GM11168 (cell line): ENCODE data around the gene CLK2.
"Not testable (repeated sequence)": the region's sequence is repeated elsewhere in the genome, so short reads cannot be mapped to it uniquely, and the experiment has no call there.

ENCODE experiments used
- in situ Hi-C: fragments of 300-500 bp; cut with MboI; formaldehyde crosslinking; loops from one replicate; pipeline ENCODE4 v1.12.0; 2022; ENCODE audit warnings: low sequenced_read_pairs; ENCODE audit not compliant: unreplicated experiment

Gene CLK2

DNA sequence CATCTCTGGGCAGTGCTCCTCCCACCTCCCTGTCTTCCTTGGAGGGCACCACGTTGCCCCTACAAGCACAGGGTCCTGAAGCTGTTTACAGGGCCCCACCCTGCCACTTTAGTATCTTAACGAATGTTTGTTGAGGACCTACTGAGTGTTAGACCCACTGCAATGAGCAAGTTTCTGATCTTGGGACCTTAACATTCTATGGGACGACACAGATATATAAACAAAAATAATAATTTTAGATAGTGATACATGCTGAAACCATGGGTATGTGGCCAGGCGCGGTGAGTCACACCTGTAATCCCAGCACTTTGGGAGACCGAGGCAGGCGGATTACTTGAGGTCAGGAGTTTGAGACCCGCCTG, 28.2 kb downstream of the CLK2 start:
- in situ Hi-C loops, result no loop called here

DNA sequence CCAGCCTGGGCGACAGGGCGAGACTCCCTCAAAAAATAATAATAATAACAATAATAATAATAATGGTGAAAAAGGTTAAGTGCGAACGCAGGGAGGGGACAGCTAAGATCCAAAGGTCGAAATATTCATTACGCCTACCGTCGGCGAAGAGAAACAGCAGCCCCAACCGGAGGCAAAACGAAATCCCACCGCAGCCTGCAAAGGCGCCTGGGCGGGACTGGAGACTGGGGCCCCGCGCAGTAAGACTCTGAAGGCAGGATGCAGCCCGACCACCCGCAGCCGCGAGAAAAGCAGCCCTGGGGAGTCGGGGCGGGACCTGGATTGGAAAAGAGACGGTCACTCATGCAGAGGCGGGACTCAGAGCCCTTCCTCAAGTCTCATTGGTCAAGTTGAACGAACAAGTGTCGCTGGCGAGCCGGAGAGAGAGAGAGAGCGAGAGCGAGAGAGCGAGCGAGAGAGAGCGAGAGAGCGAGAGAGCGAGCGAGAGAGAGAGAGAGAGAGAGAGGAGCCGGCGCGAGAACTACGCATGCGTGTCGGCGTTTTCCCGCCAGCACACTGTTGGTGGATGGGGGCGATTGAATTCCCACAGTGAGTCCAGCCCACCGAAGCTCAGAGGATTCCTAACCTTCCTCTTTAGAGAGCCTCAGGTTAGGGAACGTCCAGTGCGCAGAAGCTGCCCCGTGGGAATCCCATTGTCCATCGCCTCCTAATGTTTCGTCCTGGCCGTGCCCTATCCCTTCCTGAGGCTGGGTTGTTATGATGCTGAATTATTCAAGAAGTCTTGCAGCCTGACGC, 28.7 kb downstream of the CLK2 start:
- in situ Hi-C loops, result no loop called here

DNA sequence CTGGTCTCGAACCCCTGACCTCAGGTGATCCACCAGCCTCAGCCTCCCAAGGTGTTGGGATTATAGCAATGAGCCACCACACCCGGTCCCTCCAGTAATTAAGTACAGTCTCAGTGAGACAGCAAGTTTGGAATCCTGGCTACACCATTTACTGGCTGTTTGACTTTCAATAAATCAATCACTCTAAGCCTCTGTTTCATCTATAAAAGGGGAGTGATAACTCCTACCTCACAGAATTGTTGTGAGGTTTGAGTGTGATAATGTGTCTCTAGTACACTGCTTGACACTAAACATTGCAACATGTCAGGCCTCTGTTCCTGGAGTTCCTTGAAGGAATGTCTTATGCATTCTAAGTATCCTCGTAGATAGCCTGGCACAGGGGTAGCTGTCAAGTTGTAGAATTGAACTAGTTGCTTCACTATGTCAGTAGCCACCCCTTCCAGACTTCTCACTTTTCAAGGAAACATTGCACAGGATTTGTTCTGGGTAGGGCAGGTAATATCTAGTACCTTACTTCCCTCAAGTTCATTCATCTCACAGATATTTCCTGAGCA, 30.4 kb downstream of the CLK2 start:
- in situ Hi-C loops, result no loop called here

DNA sequence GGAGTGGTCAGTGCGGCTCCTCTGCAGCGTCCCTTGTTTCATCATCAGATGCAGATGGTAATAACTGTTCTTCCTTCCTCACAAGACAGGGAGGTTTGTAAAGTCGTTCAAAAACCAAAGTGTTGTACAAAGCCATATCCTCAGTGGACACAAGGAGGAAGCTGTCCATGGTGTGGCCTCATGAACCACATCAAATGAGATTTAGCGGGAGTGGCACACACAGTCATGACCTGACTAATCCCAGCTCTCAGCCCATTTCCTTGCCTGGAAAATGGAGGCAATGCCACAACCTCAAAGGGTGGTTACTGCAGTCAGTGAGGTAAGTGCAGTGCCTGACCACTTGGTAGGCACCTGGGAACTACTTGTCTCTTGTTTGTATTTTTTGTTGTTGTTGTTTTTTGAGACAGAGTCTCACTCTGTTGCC, 31.5 kb downstream of the CLK2 start:
- in situ Hi-C loops, result no loop called here

DNA sequence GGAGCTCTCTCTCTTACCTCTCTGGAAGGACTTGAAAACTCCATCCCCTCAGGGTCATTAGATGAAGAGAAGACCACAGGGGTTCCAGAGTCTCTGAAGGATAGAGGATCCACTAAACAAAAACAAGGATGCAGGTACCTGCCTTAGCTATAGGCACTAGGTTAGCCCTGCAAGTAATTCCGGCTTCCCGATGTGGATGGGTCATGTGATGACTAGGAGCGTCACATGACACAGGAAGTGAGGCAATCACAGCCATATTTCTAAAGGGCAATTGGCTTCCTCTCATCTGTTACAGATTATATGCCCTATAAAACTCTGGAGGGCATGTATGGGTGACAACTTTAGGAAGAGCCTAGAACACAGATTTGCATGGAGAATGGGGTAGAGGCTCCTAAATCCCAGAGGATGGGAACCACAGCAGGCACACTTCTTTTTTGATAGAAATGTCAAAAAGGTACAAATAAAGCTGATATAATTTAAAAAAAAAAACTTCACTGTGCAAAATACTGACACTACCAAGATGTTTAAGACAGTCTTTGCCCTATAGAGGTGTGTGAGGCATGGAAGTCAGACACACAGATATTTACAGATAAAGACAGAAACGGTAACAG, 32.1 kb downstream of the CLK2 start:
- in situ Hi-C loops, result no loop called here

DNA sequence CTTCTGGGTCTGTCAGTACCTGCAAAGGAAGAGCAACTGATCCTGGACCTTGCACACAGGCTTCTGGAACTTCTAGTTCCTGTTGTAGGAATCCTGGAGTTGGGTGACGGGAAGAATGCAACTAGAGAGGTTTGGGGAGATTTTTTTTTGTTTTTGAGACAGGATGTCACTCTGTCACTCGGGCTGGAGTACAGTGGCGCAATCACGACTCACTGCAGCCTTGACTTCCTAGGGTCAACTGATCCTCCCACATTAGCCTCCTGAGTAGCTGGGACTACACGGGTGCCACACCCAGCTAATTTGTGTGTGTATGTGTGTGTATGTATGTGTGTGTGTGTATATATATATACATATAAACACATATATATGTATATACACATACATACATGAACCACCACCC, 36.9 kb downstream of the CLK2 start:
- in situ Hi-C loops, result no loop called here

DNA sequence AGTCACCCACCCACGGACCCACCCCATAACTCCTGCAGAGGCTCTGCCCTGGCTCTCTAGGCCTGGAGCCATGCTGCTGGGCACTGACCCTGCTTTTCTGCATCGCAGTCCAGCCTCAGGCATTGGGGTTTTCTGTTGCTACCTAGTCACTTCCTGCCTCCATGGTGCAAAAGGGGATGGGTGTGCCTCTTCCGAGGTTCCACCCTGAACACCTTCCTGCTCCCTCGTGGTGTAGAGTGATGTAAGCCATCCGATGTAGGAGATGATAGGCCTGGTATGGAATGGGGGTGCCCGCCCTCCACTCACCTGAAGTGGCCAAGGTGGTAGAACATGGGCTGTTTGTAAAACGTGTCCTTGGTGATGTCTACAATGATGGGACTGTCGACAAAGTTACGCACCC, 37.9 kb downstream of the CLK2 start:
- in situ Hi-C loops, result not testable (repeated sequence)

DNA sequence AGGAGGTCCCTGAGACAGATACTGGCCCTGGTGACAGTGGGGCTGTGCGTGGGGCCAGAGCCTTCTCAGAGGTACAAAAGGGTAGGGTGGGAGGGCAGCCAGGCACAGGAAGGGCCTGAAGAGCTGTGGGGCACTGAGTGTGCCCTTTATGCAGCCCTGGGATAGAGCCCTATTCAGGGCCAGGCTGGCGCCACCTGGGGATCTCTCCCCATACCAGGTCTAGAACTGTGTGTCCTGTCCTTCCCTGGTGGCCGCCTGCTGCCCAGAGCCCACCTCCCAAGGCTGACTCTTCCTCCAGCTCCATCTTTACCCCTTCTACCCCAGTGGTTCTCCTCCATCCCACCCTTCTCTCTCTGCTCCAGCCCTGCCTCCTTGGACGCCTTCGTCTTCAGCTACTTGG, 39.8 kb downstream of the CLK2 start:
- in situ Hi-C loops, result not testable (repeated sequence)

DNA sequence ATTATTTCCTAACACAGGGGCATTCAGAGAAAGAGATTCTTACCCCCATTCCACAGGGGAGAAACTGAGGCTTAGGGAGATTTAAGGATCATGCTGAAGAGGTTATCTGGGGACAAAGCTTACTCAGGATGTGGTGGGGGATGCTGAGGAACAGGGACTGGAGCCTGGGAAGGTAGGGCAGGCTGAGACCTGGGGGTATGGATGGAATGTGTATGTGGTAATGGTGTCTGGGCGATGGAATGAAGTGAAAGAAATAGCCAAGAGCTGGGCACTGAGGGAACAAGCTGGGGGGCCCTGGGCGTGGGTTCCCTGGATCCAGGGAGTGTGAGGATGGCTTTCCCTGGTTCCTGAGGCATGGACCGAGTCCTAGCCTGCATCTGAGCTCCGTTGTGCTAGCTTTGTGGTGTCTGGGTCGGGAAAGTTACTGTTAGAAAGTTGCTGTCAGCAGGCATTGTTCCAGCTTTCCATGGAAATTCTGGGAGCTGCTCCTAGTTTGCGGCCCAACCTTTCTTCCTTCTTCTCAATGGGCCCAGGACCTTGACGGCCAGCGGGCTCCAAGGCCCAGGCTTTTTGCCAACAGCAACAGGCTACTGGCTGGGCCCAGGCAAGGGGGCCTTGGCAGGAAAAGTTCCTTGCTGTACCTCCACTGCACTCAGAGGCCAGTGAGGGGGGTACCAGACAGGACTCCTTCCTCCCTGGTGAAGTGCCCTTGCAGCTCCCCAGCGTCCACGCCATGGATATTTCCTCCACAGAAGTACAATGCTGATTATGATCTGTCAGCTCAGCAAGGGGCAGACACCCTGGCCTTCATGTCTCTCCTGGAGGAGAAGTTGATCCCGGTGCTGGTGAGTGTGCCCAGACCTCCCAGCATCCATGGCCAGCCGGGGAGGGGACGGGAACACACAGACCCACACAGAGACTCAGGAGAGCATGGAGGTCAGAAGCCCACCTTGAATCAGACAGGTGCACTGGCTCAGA, 41.0 kb downstream of the CLK2 start:
- in situ Hi-C loops, result not testable (repeated sequence)

DNA sequence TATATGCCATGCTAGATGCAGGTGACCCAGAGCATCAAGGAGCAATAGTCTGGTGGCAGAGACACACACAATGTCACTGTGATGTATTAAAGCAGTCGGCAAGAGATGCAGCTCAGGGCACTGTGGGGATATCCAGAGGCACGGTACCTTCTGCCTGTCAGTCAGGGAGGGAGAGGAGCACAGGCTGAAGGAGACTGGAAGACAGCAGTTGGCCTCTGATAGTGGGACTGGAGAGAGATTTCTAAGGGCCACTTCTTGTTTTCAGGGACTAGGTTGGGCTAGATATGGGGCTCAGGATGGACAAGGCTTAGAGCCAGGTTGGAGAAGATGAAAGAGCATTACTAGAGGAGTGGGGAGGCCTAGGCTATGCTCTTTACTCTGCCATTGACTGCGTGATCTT, 42.0 kb downstream of the CLK2 start:
- in situ Hi-C loops, result not testable (repeated sequence)

DNA sequence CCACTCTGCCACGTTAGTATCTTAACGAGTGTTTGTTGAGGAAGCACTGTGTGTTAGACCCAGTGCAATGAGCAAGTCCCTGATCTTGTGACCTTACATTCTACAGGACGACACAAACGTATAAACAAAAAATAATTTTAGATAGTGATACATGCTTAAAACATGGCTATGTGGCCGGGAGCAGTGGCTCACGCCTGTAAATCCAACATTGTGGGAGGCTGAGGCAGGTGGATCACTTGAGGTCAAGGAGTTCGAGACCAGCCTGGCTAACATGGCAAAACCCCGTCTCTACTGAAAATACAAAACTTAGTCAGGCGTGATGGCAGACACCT, 45.2 kb downstream of the CLK2 start:
- in situ Hi-C loops, result no loop called here

DNA sequence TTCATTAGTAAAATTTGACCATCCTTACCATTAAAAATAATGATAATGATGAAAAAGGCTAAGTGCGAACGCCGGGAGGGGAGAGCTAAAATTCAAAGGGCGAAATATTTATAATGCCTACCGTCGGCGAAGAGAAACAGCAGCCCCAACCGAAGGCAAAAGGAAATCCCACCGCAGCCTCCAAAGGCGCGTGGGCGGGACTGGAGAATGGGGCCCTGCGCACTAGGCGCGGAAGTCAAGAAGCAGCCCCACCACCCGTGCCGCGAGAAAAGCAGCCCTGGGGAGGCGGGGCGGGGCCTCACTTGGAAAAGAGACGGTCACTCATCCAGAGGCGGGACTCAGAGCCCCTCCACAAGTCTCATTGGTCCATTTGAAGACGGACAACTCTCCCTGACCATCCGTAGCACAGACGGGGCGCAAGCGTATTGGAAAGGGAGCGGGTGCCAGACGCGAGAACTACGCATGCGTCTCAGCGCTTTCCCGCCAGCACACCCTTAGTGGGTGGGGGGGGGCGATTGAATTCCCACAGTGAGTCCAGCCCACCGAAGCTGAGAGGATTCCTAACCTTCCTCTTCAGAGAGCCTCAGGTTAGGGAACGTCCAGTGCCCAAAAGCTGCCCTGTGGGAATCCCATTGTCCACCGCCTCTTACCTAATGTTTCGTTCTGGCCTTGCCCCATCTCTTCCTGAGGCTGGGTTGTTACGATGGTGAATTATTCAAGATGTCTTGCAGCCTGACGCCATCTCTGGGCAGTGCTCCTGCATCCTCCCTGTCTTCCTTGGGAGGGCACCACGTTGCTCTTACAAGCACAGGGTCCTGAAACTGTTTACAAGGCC, 45.8 kb downstream of the CLK2 start:
- in situ Hi-C loops, result no loop called here

DNA sequence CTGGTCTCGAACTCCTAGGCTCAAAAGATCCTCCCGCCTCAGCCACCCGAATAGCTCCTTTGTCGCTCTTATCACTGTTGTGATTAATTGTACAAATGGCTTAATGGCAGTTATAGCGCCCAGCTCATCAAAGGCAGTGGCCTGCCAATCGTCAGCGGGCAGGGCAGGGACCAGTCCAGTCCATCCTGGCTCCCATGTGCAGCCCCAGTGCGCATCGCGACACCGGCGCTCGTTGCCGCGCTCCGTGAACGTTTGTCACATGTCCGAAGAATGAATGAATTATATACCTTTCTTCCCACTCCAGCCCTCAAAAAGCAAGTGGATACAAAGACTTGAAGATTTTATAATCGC, 46.4 kb downstream of the CLK2 start:
- in situ Hi-C loops, result no loop called here

DNA sequence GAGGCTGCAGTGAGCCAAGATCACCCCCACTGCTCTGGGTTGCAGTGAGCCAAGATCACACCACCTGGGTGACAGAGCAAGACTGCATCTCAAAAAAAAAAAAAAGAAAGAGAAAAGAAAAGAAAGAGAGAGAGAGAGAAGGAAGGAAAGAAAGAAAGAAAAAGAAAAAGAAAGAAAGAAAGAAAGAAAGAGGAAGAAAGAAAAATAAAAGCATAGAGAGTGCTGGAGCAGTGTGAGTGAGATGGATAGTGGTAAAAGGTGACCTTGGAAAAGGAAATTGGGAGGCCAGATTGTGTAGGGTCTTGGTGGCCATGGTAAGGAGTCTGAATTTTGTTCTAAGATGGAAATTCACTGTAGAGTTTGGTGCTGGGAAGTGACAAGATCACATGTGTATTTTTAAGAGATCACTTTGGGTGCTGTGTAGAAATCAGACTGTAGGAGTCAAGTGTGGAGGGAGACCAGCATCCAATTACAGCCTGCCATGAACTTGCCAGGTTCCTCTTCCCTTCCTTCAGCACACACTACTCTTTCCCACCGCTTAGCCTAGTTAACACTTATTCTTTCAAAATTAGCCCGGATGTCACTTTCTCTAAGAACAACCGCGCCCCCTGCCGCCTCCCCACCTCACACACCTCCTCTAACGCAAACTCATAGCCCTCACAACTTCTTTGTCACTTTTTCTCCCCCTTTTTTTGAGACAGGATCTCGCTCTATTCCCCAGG, 47.0 kb downstream of the CLK2 start:
- in situ Hi-C loops, result no loop called here

DNA sequence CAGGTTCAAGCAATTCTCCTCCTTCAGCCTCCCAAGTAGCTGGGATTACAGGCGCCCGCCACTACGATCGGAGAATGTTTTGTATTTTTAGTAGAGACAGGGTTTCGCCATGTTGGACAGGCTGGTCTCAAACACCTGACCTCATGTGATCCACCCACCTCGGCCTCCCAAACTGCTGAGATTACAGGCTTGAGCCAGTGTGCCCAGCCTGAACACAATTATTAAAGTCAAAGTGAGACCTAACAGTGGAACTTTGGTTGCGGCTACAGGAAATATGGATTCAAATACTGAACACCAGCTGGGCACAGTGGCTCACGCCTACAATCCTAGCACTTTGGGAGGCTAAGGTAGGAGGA, 47.9 kb downstream of the CLK2 start:
- in situ Hi-C loops, result not testable (repeated sequence)

DNA sequence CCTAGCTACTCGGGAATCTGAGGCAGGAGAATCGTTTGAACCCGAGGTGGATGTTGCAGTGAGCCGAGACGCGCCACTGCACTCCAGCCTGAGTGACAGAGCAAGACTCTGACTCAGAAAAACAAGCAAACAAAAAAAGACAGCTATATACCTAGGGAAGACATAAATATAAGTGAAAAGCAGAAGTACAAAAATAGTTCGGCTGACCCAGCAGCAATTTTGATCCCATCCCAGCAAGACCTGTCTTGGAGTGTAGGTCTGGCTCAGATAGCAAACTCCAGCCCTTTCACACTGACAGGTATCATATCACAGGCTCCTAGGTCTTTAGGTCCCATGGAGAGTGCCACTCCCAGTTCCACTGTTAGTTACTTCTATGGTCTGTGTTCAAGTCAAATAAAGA, 50.3 kb downstream of the CLK2 start:
- in situ Hi-C loops, result no loop called here

DNA sequence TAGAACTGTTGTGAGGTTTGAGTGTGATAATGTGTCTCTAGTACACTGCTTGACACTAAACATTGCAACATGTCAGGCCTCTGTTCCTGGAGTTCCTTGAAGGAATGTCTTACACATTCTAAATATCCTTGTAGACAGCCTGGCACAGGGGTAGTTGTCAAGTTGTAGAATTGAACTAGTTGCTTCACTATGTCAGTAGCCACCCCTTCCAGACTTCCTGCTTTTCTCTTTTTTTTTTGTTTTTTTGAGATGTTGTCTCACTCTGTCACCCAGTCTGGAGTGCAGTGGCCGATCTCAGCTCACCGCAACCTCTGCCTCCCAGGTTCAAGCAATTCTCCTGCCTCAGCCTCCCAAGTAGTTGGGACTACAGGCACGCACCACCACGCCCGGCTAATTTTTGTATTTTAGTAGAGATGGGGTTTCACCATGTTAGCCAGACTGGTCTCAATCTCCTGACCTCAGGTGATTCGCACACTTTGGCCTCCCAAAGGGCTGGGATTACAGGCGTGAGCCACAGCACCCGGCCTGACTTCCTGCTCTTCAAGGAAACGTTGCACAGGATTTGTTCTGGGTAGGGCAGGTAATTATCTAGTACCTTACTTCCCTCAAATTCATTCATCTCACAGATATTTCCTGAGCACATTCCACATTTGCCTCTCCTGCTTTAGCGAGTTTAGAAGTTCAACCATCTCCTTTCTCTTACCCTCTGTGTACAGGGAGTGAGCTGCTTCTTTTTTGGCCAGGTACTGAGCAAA, 52.9 kb downstream of the CLK2 start:
- in situ Hi-C loops, result not testable (repeated sequence)

DNA sequence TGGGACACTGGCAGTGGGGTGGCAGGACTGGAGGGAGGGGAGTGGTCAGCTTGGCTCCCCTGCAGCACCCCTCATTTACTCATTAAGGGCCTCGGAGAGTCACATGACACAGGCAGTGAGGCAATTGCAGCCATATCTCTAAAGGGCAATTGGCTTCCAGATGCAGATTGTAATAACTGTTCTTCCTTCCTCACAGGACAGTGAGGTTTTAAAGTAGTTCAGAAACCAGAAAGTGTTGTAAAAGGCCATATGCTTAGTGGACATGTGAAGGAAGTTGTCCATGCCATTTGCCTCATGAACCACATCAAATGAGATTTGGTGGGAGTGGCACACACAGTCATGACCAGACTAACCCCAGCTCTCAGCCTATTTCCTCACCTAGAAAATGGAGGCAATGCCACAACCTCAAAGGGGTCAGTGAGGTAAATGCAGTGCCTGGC, 53.7 kb downstream of the CLK2 start:
- in situ Hi-C loops, result no loop called here
